ENCODE measurements around the gene ALKBH4. TPM values are rescaled to one million over a fixed set of nuclear protein-coding genes. Genes with fewer than 3 reads are reported as not detected.
A peak's percentile ranks its signal among the peaks of the same experiment; 100 is the strongest.
"Not testable (repeated sequence)": the region's sequence is repeated elsewhere in the genome, so short reads cannot be mapped to it uniquely, and the experiment has no call there.

ALKBH4 gene
- total and polyA plus RNA-seq, 8 donors = 8.6 to 14.1 (median 10.9) TPM

- intact Hi-C loops (cut with DNase I) = no loop called here
Observed at GRCh38 chr7:102413091-102413490, 51.6 kb downstream of the ALKBH4 start.

GRCh38 chr7:102412548-102412947, 52.1 kb downstream of the ALKBH4 start:
- ATAC-seq (peak; percentile 32), DNase-seq (peak in 1 of 4 donors; percentile 84)

More at GRCh38 chr7:102413091-102413490, 51.6 kb downstream of the ALKBH4 start:
- ATAC-seq (no peak), DNase-seq (no peak)
- H3K4me3 ChIP-seq = no peak overlapping the region
- H3K36me3 ChIP-seq = peaks cover 0 to 76% of the 10 kb centered on the region in 2 donors
- TF ChIP-seq CTCF (IDR thresholded peaks at IDR 0.05) = no peak
- no peaks in the 10 kb centered on the region for H3K9me3 ChIP-seq
- peaks cover 0 to 27% of the 10 kb centered on the region in 2 donors for H3K4me1 ChIP-seq
- H3K27ac ChIP-seq = no peak overlapping the region
- no peaks in the 10 kb centered on the region for H3K27me3 ChIP-seq

GRCh38 chr7:102410918-102411317, 53.7 kb downstream of the ALKBH4 start:
- TF ChIP-seq CTCF (IDR thresholded peaks at IDR 0.05) = no peak
- ATAC-seq (no peak), DNase-seq (no peak)
- Histone ChIP-seq H3K4me3 (no peak overlapping the region), H3K4me1 (peaks cover 0 to 22% of the 10 kb centered on the region in 2 donors), H3K27ac (no peak overlapping the region), H3K9me3 (no peaks in the 10 kb centered on the region), H3K36me3 (peaks cover 0 to 94% of the 10 kb centered on the region in 2 donors), H3K27me3 (no peaks in the 10 kb centered on the region)
- intact Hi-C loops (cut with DNase I) = no loop called here

More at GRCh38 chr7:102412548-102412947, 52.1 kb downstream of the ALKBH4 start:
- H3K4me3 ChIP-seq = no peak overlapping the region
- peak; percentile 13 to 45 for TF ChIP-seq CTCF (IDR thresholded peaks at IDR 0.05)
- peaks cover 0 to 82% of the 10 kb centered on the region in 2 donors for H3K36me3 ChIP-seq
- H3K4me1 ChIP-seq = peaks cover 0 to 27% of the 10 kb centered on the region in 2 donors
- H3K9me3 ChIP-seq = no peaks in the 10 kb centered on the region
- intact Hi-C loops (cut with DNase I) = no loop called here
- H3K27me3 ChIP-seq = no peaks in the 10 kb centered on the region
- H3K27ac ChIP-seq = no peak overlapping the region

- Histone ChIP-seq H3K9me3 (no peaks in the 10 kb centered on the region), H3K4me3 (no peak overlapping the region), H3K36me3 (peaks cover 0 to 94% of the 10 kb centered on the region in 2 donors), H3K4me1 (peaks cover 0 to 14% of the 10 kb centered on the region in 2 donors), H3K27ac (no peak overlapping the region), H3K27me3 (no peaks in the 10 kb centered on the region)
- TF ChIP-seq CTCF (IDR thresholded peaks at IDR 0.05) = no peak
- no peak for ATAC-seq
- DNase-seq = no peak
- intact Hi-C loops (cut with DNase I) = no loop called here
Observed at GRCh38 chr7:102410123-102410522, 54.5 kb downstream of the ALKBH4 start.

GRCh38 chr7:102409340-102409739, 55.3 kb downstream of the ALKBH4 start:
- DNase-seq = no peak
- H3K36me3 ChIP-seq = peaks cover 0 to 96% of the 10 kb centered on the region in 2 donors

GRCh38 chr7:102408530-102408929, 56.1 kb downstream of the ALKBH4 start:
- peaks cover 0 to 93% of the 10 kb centered on the region in 2 donors for H3K36me3 ChIP-seq
- H3K9me3 ChIP-seq; H3K27ac ChIP-seq; H3K27me3 ChIP-seq; intact Hi-C loops (cut with DNase I); DNase-seq; H3K4me1 ChIP-seq; H3K4me3 ChIP-seq; ATAC-seq: not testable (repeated sequence)

More at GRCh38 chr7:102409340-102409739, 55.3 kb downstream of the ALKBH4 start:
- TF ChIP-seq CTCF (IDR thresholded peaks at IDR 0.05) = no peak
- Histone ChIP-seq H3K4me3 (no peak overlapping the region), H3K4me1 (peaks cover 0 to 10% of the 10 kb centered on the region in 2 donors), H3K27me3 (no peaks in the 10 kb centered on the region), H3K27ac (no peak overlapping the region), H3K9me3 (no peaks in the 10 kb centered on the region)
- ATAC-seq = no peak
- intact Hi-C loops (cut with DNase I) = no loop called here

Measured in left lung (tissue), 10 donors.